Stimulated activated naive CD8-positive, alpha-beta T cell treated with anti-CD3 and anti-CD28 coated beads, Interleukin-15, amount 100 ng/mL, for 72 hours (primary cell): Measurements from ENCODE around the gene ASCL4.
"Not testable (repeated sequence)": the region's sequence is repeated elsewhere in the genome, so short reads cannot be mapped to it uniquely, and the experiment has no call there.

Experiments used
- ATAC-seq: fragments of 150-1000 bp; cut with Tn5 transposase; 2 replicates; pipeline ENCODE4 v1.10.0; 2021; ENCODE audit warnings: mild to moderate bottlenecking, moderate library complexity
- DNase-seq, 2 donors: peaks; one replicate each; pipeline ENCODE4 v3.0.0; 2021 to 2022
- H3K27ac Mint-ChIP-seq, 2 donors: one replicate each; pipeline ENCODE4 v1.8.0; 2022; ENCODE audit warnings: mild to moderate bottlenecking in 2 of 2, mixed read lengths in 2 of 2, moderate library complexity in 2 of 2
- H3K27me3 Mint-ChIP-seq: one replicate; pipeline ENCODE4 v1.8.0; 2022; ENCODE audit warnings: mixed read lengths
- H3K4me1 Mint-ChIP-seq: one replicate; pipeline ENCODE4 v1.8.0; 2022; ENCODE audit warnings: mild to moderate bottlenecking, mixed read lengths
- H3K4me3 Mint-ChIP-seq, 2 donors: one replicate each; pipeline ENCODE4 v1.8.0; 2022; ENCODE audit warnings: mild to moderate bottlenecking in 2 of 2, mixed read lengths in 2 of 2, moderate library complexity in 1 of 2
- H3K9me3 Mint-ChIP-seq, 2 donors: one replicate each; pipeline ENCODE4 v1.8.0; 2022; ENCODE audit warnings: mixed read lengths in 2 of 2

ASCL4 gene

GRCh38 chr12:107774349-107775029 lies at the start of gene ASCL4:
ASCL4 (plus strand) TSS chr12:107774704; CDS start chr12:107775219, 515 bp downstream.
- Mint-ChIP-seq H3K27ac (no peak within 1 kb of the TSS), H3K4me3 (peak within 1 kb of the TSS; percentile 68 to 70), H3K27me3 (peaks cover 96% of the 10 kb centered on the region), H3K4me1 (peaks cover 26% of the 10 kb centered on the region), H3K9me3 (no peaks in the 10 kb centered on the region)
- ATAC-seq: no peak
- DNase-seq: no peak

GRCh38 chr12:107727327-107727726 lies 47.2 kb upstream of the ASCL4 start:
- not testable (repeated sequence) for DNase-seq, H3K27ac Mint-ChIP-seq, H3K27me3 Mint-ChIP-seq, H3K4me1 Mint-ChIP-seq, ATAC-seq, H3K4me3 Mint-ChIP-seq
- peaks cover 5 to 19% of the 10 kb centered on the region in 2 donors for H3K9me3 Mint-ChIP-seq

DNA sequence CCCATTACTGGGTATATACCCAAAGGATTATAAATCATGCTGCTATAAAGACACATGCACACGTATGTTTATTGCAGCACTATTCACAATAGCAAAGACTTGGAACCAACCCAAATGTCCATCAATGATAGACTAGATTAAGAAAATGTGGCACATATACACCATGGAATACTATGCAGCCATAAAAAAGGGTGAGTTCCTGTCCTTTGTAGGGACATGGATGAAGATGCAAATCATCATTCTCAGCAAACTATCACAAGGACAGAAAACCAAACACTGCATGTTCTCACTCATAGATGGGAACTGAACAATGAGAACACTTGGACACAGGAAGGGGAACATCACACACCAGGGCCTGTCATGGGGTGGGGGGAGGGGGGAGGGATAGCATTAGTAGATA lies 46.8 kb upstream of the ASCL4 start:
- peaks cover 5 to 19% of the 10 kb centered on the region in 2 donors for H3K9me3 Mint-ChIP-seq
- ATAC-seq, H3K4me1 Mint-ChIP-seq, H3K27ac Mint-ChIP-seq, DNase-seq, H3K4me3 Mint-ChIP-seq, H3K27me3 Mint-ChIP-seq: not testable (repeated sequence)

DNA sequence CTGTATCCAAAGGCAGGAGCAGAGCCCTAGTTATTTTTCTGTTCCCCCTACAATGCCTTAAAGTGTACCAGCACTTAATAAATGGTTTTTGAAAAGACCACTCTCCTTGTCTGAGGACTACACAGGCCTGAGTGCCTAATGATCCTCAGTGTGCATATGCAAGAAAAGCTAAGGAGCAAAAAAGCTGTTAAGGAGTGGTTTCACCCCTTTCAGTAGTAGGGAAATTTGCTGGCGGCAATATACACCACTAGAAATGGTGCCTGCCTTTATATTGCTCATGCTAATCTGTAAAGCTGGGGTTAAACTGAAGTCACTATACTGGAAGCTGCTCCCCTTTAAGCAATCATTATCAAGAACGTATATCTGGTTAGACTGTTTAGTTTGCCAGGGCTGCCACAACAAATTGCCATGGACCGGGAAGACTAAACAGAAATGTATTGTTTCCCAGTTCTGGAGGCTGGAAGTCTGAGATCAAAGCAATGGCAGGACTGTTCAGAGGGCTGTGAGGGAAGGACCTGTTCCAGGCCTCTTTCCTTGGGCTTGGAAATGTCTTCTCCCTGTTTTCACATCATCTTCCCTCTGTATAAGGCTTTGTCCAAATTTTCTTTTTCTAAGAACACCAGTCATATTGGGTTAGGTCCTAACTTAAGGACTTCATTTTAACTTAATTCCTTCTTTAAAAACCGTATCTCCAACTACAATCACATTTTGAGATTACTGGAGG lies 43.7 kb upstream of the ASCL4 start:
- no peaks in the 10 kb centered on the region for H3K4me1 Mint-ChIP-seq
- no peaks in the 10 kb centered on the region for H3K27me3 Mint-ChIP-seq
- H3K27ac Mint-ChIP-seq: no peak overlapping the region
- H3K4me3 Mint-ChIP-seq: no peak overlapping the region
- no peak for DNase-seq
- H3K9me3 Mint-ChIP-seq: no peaks in the 10 kb centered on the region
- no peak for ATAC-seq

DNA sequence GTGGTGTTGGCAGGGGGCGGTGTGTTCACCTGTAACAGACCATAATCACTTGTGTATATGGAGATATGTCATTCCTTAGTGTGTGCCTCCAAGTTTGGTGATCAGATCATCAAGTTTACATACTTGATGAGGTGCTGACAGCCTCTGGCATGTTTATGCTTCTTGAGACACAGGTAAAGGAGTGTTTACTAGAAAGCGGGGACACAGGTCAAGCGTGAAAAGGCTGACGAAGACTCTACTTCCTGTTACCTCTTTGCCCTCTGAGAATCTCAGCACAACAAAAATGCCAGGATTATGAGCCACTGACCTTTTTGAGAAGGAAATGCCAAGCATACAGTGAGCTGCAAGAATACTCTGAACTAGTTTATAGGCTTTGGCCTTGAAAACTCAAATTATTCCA lies 43.1 kb upstream of the ASCL4 start:
- H3K27me3 Mint-ChIP-seq: no peaks in the 10 kb centered on the region
- no peak for DNase-seq
- no peaks in the 10 kb centered on the region for H3K9me3 Mint-ChIP-seq
- no peaks in the 10 kb centered on the region for H3K4me1 Mint-ChIP-seq
- no peak overlapping the region for H3K4me3 Mint-ChIP-seq
- no peak overlapping the region for H3K27ac Mint-ChIP-seq
- ATAC-seq: no peak

GRCh38 chr12:107732365-107732764 lies 42.1 kb upstream of the ASCL4 start:
- H3K9me3 Mint-ChIP-seq: no peaks in the 10 kb centered on the region
- ATAC-seq (no peak), DNase-seq (no peak)
- no peak overlapping the region for H3K4me3 Mint-ChIP-seq
- no peak overlapping the region for H3K27ac Mint-ChIP-seq
- no peaks in the 10 kb centered on the region for H3K27me3 Mint-ChIP-seq
- H3K4me1 Mint-ChIP-seq: no peaks in the 10 kb centered on the region

DNA sequence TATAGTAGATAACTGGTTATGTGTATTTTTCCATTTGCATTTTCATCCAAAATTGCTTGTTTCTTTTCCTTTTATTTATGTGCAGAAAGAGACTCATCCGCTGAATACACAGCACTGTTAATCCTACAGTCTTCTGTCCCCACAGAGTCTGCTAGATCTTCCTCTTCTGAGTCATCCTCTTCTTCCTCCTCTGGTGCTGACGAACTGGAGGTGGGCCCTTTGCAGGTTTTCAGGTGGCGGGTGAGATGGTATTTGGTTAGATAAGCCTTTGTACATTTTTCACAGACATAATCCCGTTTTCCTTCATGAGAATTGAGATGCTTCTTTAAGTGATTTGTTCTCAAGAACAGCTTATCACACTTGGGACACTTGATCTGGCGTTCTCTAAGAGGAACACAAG lies 40.4 kb upstream of the ASCL4 start:
- no peak for ATAC-seq
- no peak for DNase-seq
- H3K4me3 Mint-ChIP-seq: no peak overlapping the region
- H3K4me1 Mint-ChIP-seq: no peaks in the 10 kb centered on the region
- H3K27ac Mint-ChIP-seq: no peak overlapping the region
- H3K9me3 Mint-ChIP-seq: no peaks in the 10 kb centered on the region
- H3K27me3 Mint-ChIP-seq: no peaks in the 10 kb centered on the region

GRCh38 chr12:107735763-107736162 lies 38.7 kb upstream of the ASCL4 start:
- Mint-ChIP-seq H3K4me3 (no peak overlapping the region), H3K27ac (no peak overlapping the region), H3K4me1 (no peaks in the 10 kb centered on the region), H3K27me3 (no peaks in the 10 kb centered on the region), H3K9me3 (no peaks in the 10 kb centered on the region)
- DNase-seq: no peak
- ATAC-seq: no peak

DNA sequence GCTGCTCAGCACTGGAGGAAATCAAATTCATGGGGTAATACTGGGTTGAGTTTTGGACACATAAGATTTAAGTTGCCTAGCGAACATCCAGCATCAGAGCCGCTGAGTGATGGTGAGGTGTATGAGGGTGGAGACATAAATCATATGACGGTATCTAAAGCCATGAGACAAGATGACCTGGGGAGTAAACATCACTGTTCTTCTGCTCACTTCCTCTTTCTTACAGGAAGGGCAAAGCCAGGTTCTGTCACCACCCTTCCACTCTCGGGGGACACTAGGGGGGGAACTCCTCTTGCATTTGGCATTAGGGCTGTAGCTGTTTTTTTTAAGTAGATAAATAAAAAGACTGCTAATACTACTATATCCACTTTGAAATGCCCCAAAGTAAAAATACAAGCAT lies 37.6 kb upstream of the ASCL4 start:
- Mint-ChIP-seq H3K27ac (peak overlapping the region in 1 of 2 donors; percentile 42), H3K27me3 (no peaks in the 10 kb centered on the region), H3K4me3 (no peak overlapping the region), H3K4me1 (no peaks in the 10 kb centered on the region), H3K9me3 (no peaks in the 10 kb centered on the region)
- ATAC-seq (no peak), DNase-seq (no peak)

- Mint-ChIP-seq H3K27me3 (no peaks in the 10 kb centered on the region), H3K4me3 (no peak overlapping the region)
These were observed 26.0 kb upstream of the ASCL4 start for GRCh38 chr12:107748472-107748871.

GRCh38 chr12:107749083-107749482 lies 25.4 kb upstream of the ASCL4 start:
- DNase-seq (no peak), ATAC-seq (peak; percentile 18)
- no peak overlapping the region for H3K27ac Mint-ChIP-seq
- no peak overlapping the region for H3K4me3 Mint-ChIP-seq
- no peaks in the 10 kb centered on the region for H3K4me1 Mint-ChIP-seq
- no peaks in the 10 kb centered on the region for H3K9me3 Mint-ChIP-seq
- no peaks in the 10 kb centered on the region for H3K27me3 Mint-ChIP-seq

More at GRCh38 chr12:107748472-107748871, 26.0 kb upstream of the ASCL4 start:
- DNase-seq (no peak), ATAC-seq (no peak)
- Mint-ChIP-seq H3K27ac (no peak overlapping the region), H3K4me1 (no peaks in the 10 kb centered on the region), H3K9me3 (no peaks in the 10 kb centered on the region)

GRCh38 chr12:107759410-107759809 lies 15.1 kb upstream of the ASCL4 start:
- Mint-ChIP-seq H3K27me3 (no peaks in the 10 kb centered on the region), H3K27ac (peak overlapping the region; percentile 91 to 93), H3K4me3 (peak overlapping the region; percentile 90 to 94), H3K9me3 (no peaks in the 10 kb centered on the region), H3K4me1 (peaks cover 31% of the 10 kb centered on the region)
- DNase-seq (peak in 1 of 2 donors; percentile 48), ATAC-seq (peak; percentile 39)

DNA sequence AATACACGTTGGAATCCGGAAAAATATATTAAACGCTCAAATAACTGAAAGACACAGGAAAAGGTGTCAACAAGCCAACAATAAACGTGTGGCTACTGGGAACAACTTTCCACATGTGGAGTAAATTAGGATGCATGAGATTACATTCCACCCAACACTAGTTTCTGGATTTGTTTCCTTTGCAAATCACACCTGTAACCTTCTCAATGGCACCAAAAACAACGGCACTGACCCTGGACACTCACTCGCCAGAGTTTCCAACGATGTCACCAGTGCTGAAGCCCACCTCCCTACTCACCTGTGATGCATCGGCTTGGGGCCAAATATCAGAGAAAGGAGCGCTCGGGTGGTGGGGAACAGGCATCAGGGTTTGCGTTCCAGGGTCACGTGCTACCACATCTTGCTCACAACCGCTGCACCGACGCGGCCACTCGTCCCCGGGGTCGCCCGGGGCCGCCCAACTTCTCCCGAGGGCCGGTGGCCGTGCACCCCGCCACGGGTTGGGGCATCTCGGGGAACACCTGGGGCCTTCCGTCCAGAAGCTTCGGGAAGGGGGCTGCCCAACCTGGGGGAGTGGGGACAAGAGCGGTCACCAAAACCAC lies 14.2 kb upstream of the ASCL4 start:
- H3K4me1 Mint-ChIP-seq: peaks cover 31% of the 10 kb centered on the region
- H3K9me3 Mint-ChIP-seq: no peaks in the 10 kb centered on the region
- H3K27ac Mint-ChIP-seq: peak overlapping the region; percentile 91 to 94
- H3K27me3 Mint-ChIP-seq: no peaks in the 10 kb centered on the region
- peak overlapping the region; percentile 90 to 94 for H3K4me3 Mint-ChIP-seq
- ATAC-seq (peak; percentile 29), DNase-seq (peak; percentile 18 to 38)

- Mint-ChIP-seq H3K27ac (peak within 1 kb of the TSS; percentile 91 to 94), H3K4me1 (peaks cover 31% of the 10 kb centered on the region), H3K4me3 (peak within 1 kb of the TSS; percentile 90 to 94), H3K27me3 (no peaks in the 10 kb centered on the region), H3K9me3 (no peaks in the 10 kb centered on the region)
- ATAC-seq (peak; percentile 94), DNase-seq (peak; percentile 91 to 94)
These were observed 13.5 kb upstream of the ASCL4 start, which contains the start of gene PRDM4 for GRCh38 chr12:107760809-107761501. PRDM4 (minus strand) TSS chr12:107761137; CDS start chr12:107760515, 622 bp downstream.

DNA sequence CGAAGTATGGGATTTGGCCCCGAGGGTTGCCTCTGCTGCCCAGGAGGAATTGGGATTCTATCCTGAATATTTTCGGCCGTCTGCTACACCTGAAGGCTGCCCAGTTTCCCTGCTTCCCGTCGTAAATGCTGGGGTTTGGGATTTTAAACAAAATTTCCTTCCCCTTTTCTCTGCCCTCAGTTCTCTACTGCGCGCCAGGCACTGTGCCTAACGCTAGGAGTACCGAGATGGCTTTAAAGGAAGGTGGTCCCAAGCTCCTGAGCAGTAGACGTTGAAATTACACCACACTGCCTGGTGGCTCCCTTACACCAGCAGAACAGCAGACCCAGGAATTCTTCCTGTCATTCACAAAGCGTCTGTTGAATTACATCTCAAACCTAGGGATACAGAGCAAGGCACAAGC lies 13.0 kb upstream of the ASCL4 start:
- Mint-ChIP-seq H3K9me3 (no peaks in the 10 kb centered on the region), H3K27me3 (no peaks in the 10 kb centered on the region), H3K4me1 (peaks cover 31% of the 10 kb centered on the region), H3K4me3 (peak overlapping the region; percentile 82 to 90), H3K27ac (peak overlapping the region in 1 of 2 donors; percentile 82)
- peak; percentile 5 to 12 for DNase-seq
- no peak for ATAC-seq
